HG03139 (cell line): ENCODE measurements around the gene BLCAP.
"Not testable (repeated sequence)": the region's sequence is repeated elsewhere in the genome, so short reads cannot be mapped to it uniquely, and the experiment has no call there.

Source experiments
- ATAC-seq: cut with Tn5 transposase; IDR thresholded peaks from one replicate; pipeline ENCODE4 v1.9.1; 2021; ENCODE audit not compliant: unreplicated experiment

BLCAP gene

GRCh38 chr20:37558306-37558705, 30.6 kb upstream of the BLCAP start:
- no peak for ATAC-seq

DNA sequence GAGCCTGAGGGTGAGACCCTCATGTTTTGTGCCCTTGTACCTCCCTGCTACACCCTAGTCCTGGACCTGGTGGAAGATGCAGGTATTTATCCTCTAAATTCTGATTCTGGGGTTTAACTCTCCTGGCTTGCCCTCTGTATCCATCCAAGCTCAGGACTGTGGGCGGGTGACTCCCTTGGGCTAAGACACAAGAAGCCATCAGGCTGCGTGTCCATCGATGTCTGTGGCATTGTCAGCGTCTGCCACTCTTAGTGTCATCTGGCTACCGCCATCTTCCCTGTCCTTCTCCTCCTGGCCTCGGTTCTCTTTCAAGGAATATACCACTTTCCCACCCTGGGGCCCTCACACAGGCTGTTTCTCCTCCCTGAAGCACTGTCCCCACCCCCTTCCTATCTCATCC, 28.9 kb upstream of the BLCAP start:
- ATAC-seq: no peak

GRCh38 chr20:37554721-37555298, 27.1 kb upstream of the BLCAP start:
- not testable (repeated sequence) for ATAC-seq

DNA sequence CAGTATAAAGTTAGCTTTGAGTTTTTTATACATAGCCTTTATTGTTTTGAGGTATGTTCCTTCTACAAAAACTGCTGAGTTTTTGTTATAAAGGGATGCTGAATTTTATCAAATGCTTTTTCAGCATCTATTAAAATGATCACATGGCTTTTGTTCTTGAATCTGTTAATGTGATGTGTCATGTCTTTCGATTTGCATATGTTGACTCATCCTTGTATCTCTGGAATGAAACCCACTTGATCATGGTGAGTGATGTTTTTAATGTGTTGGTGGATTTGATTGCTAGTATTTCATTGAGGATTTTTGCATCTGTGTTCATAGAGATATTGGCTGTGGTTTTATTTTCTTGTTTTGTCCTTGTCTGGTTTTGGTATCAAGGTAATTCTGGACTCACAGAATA, 24.7 kb upstream of the BLCAP start:
- no peak for ATAC-seq

GRCh38 chr20:37551660-37552059, 24.0 kb upstream of the BLCAP start:
- ATAC-seq: not testable (repeated sequence)

GRCh38 chr20:37550101-37550920, 22.6 kb upstream of the BLCAP start:
- ATAC-seq: not testable (repeated sequence)

DNA sequence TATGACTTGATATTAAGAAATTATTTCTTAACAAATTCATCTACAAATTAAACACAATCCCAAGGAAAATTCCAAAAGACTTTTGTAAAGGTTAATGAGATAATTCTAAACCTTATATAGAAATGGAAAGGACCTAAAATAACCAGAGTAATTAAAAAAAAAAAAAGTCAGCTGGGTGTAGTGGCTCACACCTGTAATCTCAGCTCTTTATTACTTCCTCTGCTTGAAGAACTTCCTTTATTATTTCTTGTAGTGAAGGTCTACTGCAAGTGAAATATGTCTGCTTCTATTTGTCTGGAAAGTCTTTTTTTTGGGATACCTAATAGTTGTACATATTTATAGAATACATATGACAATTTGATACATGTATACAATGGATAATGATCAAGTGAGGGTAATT, 20.2 kb upstream of the BLCAP start:
- ATAC-seq: no peak

GRCh38 chr20:37545516-37545915, 17.8 kb upstream of the BLCAP start:
- ATAC-seq: no peak

GRCh38 chr20:37544386-37544785, 16.7 kb upstream of the BLCAP start:
- ATAC-seq: no peak

GRCh38 chr20:37543828-37544227, 16.2 kb upstream of the BLCAP start:
- no peak for ATAC-seq

DNA sequence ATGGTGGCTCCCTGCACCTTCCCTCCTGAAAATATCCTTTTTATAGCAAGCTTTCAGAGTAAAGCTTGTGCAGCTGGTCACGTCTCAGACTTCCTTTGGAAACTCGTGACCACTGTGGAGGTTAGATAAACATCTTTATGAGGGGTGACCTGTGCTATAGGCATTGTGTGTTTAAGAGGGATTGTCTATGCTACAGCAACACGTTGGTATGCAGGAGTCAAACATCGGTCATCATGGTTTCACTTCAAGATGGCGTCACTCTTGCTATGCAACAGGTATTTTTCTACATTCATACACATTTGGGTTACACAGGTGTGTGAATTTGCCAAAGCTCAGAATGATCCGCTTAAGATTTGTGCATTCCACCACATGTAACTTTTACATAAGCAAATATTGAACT, 14.6 kb upstream of the BLCAP start:
- ATAC-seq: no peak

DNA sequence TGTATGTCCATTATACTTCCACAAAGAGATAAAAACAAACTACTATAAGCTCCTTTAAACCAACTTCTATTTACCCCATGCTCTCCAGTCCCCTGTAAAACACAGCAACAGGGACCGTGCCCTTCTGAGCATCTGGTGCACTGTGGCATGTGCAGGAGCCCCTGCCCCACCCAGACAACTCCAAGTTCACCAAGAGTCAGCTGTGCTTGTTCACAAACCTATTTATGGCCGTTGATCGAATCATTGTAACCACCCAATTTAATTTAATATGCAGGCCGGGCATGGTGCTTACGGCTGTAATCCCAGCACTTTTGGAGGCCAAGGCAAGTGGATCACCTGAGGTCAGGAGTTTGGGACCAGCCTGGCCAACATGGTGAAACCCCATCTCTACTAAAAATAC, 13.7 kb upstream of the BLCAP start:
- ATAC-seq: no peak

GRCh38 chr20:37540838-37541237, 13.2 kb upstream of the BLCAP start:
- not testable (repeated sequence) for ATAC-seq

DNA sequence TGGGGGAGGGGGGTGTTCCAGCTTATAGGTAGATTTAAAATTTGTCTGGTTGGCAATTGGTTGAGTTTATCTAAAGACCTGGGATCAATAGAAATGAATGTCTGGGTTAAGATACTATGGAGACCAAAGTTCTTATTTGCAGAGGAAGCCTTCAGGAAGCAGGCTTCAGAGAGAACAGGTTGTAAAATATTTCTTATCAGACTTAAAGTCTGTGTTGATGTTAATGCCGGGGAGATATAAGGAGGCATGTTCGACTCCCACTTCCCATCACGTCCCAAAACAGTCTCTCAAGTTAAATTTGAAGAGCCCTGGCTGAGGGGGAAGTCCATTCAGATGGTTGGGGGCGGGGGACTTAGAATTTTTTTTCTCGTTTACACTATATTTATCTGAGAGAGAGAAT, 12.3 kb upstream of the BLCAP start:
- ATAC-seq: no peak

GRCh38 chr20:37539424-37539823, 11.7 kb upstream of the BLCAP start:
- ATAC-seq: no peak

DNA sequence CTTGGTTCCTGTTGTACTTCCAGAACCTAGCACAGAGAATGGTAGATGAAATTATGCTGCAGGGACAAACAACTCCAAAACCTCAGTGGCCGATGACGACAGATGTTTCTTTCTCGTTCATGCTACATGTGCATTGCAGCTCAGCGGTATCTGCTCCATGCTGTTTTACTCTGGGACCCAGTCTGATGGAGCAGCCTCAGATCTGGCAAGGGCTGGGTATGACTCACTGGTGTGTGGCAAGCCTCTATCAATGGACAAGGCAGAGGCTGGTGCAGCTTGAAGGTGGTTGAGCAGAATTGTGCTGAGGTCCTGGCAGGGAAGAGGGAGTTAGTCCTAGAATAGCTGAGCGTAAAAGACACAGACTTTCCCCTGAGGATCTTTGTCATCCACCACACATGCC, 10.3 kb upstream of the BLCAP start:
- ATAC-seq: no peak

DNA sequence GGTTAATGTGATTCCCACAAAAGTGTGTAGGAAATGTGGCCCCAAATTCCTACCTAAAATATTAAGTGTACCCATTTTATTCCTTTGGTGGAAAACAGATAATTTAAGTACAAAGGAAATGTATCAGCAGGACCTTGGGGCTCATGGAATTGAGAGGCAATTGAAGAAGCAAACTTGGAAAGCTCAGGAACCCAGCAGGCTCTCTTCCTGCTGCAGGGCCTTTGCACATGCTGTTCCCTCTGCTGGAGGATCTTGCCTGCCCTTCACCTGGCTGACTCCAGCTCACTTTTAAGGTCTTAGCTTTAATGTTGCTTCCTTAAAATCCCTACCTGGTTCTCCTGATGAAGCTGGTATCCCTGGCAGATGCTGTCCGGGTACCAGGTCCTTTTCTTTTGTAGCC, 9.8 kb upstream of the BLCAP start:
- ATAC-seq: no peak

- no peak for ATAC-seq
Observed at GRCh38 chr20:37535443-37536132, 7.9 kb upstream of the BLCAP start.

- ATAC-seq: peak; percentile 58
Observed at GRCh38 chr20:37534401-37535157, 6.9 kb upstream of the BLCAP start.

DNA sequence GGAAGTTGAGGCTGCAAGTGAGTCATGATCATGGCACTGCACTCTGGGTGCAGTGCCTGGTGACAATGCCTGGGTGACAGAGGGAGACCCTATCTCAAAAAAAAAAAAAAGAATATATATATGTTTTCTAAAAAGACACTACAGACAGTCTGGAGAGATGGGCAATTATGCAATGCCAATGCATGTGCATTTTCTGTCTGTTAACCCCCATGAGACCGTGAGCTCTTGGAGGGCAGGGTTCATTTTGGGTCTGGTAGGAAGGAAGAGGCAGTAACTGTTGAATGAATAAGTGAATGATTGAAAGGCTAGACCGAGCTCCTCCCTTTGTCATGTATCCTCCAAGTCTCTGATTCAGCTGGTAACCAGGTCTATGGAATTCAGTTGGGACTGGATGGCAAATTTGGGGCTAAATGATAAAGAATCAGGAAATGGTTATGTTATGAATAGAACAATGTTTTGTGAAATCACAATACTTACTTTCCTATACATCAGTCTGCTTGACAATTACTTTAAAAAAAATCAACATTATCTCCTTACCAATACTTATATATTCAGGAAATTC, 5.6 kb upstream of the BLCAP start:
- ATAC-seq: no peak

DNA sequence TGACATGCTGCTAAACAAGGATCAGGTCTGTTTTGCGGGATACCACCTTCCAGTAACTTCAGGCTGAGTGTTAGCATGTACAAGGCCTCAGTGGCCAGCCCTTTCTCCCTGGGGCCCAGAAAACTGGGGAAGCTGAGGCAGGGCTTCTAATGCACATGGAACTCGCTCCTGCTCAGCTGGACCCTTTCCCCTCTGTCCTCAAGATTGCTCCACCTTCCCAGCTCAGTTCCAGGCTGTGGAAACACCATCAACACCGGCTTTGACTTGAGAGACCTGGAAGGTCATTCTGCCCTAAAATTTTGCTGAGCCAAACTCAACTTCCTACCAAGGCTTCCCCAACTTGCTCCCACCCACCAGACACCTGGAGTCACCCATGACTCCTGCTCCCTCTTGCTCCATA, 4.2 kb upstream of the BLCAP start:
- ATAC-seq: no peak
